HepG2 (cell line): ENCODE results near the gene MAN2B2. TPM values are rescaled to one million over a fixed set of nuclear protein-coding genes. Genes with fewer than 3 reads are reported as not detected.

Experiments used
- LCORL ChIP-seq, 2 experiments: fragments of 450-650 bp in 1 of 2; sonication (generic) in 1 of 2; formaldehyde crosslinking in 1 of 2; IDR thresholded peaks; 2 replicates each; pipeline versions ENCODE4 v1.5.0 to v1.6.1; 2017 to 2020; ENCODE audit warnings: antibody characterized with exemption in 1 of 2, missing genetic modification reagents in 1 of 2
- NFIB ChIP-seq: sonication (generic); formaldehyde crosslinking; IDR thresholded peaks from 2 replicates; pipeline ENCODE4 v1.9.0; 2021; ENCODE audit warnings: missing genetic modification reagents, mild to moderate bottlenecking, borderline replicate concordance
- POLR2AphosphoS5 ChIP-seq: IDR thresholded peaks from 2 replicates; pipeline ENCODE4 v1.6.1; 2012; ENCODE audit warnings: low read depth, low read length
- RORA ChIP-seq: sonication (generic); formaldehyde crosslinking; IDR thresholded peaks from 2 replicates; pipeline ENCODE4 v1.5.0; 2020; ENCODE audit warnings: mild to moderate bottlenecking, missing genetic modification reagents, moderate library complexity
- ZNF530 ChIP-seq: sonication (generic); formaldehyde crosslinking; IDR thresholded peaks from 2 replicates; pipeline ENCODE4 v1.5.0; 2020; ENCODE audit warnings: low read depth, mild to moderate bottlenecking, missing genetic modification reagents
- ZNF678 ChIP-seq: sonication (generic); formaldehyde crosslinking; IDR thresholded peaks from 2 replicates; pipeline ENCODE4 v1.4.0; 2020; ENCODE audit warnings: mild to moderate bottlenecking, missing genetic modification reagents
- polyA plus RNA-seq, 8 experiments: library from polyadenylated mRNA; depleted of rRNA in 3 of 8; stranded (reverse) in 7 of 8; unstranded in 1 of 8; fragments of >200 nt; fragmentation: Illumina TruSeq in 4 of 8; extraction: Trizol in 4 of 8; gene quantifications; 2 replicates each; pipeline versions ENCODE4 v1.2.1 to v1.2.3, GENCODE V29; 2011 to 2016; ENCODE audit warnings: low read depth in 4 of 8, missing spikeins in 1 of 8, mixed read lengths in 1 of 8; ENCODE audit not compliant: insufficient read depth in 1 of 8
- total RNA-seq, 5 experiments: library from RNA; depleted of rRNA; stranded (reverse); fragments of >200 nt; fragmentation: Illumina TruSeq; extraction: Trizol; gene quantifications; 2 replicates each; pipeline ENCODE4 v1.2.3, GENCODE V29; 2016; ENCODE audit warnings: low read depth in 1 of 5
- TF ChIP-seq, protein P1 (sequence below): sonication (generic); formaldehyde crosslinking; IDR thresholded peaks from 2 replicates; pipeline ENCODE4 v1.4.0; 2020; ENCODE audit warnings: mild to moderate bottlenecking, missing genetic modification reagents
- TF ChIP-seq, protein P2 (sequence below): sonication (generic); formaldehyde crosslinking; IDR thresholded peaks from 2 replicates; pipeline ENCODE4 v1.4.0; 2020; ENCODE audit warnings: missing genetic modification reagents
- TF ChIP-seq, protein P3 (sequence below): sonication (generic); formaldehyde crosslinking; IDR thresholded peaks from 2 replicates; pipeline ENCODE4 v1.8.0; 2022; ENCODE audit warnings: low read depth, missing genetic modification reagents
- TF ChIP-seq, protein P4 (sequence below): sonication (generic); formaldehyde crosslinking; IDR thresholded peaks from 2 replicates; pipeline ENCODE4 v1.4.0; 2020; ENCODE audit warnings: missing genetic modification reagents, mild to moderate bottlenecking, borderline replicate concordance
- TF ChIP-seq, protein P5 (sequence below): IDR thresholded peaks from 2 replicates; pipeline ENCODE4 v1.6.1; 2016; ENCODE audit warnings: missing compliant biosample characterization, missing genetic modification reagents, borderline replicate concordance

The MAN2B2 gene
- total and polyA plus RNA-seq, 2 of the 13 experiments (the other 11 are each of a cell fraction or from before 2014, with no cell fraction given) = 4.8 to 5.4 TPM

DNA sequence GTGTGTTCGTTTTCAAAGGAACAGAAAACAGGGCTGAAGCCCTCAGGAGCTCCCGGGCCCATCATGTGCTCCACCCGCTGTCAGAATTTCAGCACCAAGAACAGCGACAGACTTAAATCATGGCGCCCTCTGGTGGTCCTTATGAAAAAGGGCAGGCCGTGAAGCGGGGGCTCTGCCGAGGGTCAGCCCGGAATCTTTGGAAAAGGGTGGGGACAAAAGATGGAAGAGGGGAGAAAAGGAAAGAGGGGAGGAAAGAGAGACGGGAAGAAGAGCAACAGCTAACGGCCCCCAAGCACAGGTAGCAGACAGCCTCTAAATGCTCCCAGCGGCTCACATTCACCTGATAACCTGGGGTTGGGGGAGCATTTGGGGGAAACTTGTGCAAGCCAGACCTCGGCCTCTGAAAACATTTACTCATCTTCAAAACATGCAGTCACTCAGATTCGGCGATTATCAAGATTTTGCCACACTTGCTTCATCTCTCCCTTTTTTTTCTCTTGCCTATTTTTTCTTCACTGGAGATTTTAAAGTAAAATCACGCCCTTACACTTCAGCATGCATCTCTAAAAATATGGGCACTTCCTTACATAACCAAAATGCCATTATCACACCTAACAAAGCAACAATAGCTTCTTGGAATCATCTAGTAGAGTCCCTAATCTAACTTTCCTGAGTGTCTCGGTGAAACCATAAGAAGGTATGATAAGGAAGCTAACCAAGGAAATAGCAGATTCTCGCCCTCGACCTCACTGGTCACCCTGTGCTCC is 28.1 kb upstream of the MAN2B2 start (continued):
- TF ChIP-seq, protein P1, sequence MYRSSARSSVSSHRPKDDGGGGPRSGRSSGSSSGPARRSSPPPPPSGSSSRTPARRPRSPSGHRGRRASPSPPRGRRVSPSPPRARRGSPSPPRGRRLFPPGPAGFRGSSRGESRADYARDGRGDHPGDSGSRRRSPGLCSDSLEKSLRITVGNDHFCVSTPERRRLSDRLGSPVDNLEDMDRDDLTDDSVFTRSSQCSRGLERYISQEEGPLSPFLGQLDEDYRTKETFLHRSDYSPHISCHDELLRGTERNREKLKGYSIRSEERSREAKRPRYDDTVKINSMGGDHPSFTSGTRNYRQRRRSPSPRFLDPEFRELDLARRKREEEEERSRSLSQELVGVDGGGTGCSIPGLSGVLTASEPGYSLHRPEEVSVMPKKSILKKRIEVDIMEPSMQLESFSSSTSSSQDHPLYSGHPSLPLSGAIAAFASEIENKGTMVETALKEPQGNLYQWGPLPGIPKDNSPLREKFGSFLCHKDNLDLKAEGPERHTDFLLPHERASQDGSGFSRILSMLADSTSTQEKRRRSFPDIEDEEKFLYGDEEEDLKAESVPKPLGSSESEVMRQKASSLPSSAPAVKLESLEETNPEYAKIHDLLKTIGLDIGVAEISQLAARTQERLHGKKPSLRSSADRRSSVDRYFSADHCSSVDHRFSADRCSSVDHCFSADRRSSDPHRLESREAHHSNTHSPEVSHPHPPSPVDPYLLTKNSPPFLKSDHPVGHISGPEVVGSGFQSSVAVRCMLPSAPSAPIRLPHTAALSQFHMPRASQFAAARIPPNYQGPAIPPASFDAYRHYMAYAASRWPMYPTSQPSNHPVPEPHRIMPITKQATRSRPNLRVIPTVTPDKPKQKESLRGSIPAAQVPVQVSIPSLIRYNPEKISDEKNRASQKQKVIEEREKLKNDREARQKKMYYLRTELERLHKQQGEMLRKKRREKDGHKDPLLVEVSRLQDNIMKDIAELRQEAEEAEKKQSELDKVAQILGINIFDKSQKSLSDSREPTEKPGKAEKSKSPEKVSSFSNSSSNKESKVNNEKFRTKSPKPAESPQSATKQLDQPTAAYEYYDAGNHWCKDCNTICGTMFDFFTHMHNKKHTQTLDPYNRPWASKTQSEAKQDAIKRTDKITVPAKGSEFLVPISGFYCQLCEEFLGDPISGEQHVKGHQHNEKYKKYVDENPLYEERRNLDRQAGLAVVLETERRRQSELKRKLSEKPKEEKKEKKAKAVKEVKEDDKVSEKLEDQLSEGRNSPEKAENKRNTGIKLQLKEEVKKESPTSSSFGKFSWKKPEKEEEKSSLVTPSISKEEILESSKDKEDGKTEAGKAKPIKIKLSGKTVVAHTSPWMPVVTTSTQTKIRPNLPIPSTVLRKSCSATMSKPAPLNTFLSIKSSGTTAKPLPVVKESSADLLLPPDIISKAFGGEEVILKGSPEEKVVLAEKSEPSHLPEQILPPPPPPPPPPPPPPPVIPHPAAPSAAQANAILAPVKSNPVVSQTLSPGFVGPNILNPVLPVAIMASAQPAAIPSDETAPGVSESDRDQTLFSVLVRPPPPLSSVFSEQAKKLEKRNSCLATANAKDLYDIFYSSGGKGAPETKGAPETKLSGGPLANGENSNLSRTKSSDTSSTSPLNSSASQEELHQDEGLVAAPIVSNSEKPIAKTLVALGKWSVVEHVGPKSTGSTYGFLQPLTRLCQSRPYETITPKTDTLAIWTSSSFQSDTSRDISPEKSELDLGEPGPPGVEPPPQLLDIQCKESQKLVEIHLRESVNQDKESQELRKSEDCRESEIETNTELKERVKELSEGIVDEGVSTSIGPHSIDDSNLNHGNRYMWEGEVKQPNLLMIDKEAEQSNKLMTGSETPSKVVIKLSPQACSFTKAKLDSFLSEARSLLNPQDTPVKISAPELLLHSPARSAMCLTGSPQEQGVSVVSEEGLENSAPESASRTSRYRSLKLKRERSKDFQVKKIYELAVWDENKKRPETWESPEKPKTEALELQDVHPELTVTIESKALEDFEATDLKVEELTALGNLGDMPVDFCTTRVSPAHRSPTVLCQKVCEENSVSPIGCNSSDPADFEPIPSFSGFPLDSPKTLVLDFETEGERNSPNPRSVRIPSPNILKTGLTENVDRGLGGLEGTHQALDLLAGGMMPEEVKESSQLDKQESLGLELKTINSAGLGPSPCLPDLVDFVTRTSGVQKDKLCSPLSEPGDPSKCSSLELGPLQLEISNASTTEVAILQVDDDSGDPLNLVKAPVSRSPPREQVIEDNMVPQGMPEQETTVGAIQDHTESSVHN = no peak
- TF ChIP-seq LCORL (IDR thresholded peaks at IDR 0.05) (no peak), LCORL (CRISPR knock-in tag; IDR thresholded peaks at IDR 0.05) (no peak), NFIB (CRISPR knock-in tag) (no peak), ZNF678 (CRISPR knock-in tag) (no peak), ZNF530 (no peak), RORA (CRISPR knock-in tag) (no peak), POLR2AphosphoS5 (no peak)
- TF ChIP-seq, protein P2, sequence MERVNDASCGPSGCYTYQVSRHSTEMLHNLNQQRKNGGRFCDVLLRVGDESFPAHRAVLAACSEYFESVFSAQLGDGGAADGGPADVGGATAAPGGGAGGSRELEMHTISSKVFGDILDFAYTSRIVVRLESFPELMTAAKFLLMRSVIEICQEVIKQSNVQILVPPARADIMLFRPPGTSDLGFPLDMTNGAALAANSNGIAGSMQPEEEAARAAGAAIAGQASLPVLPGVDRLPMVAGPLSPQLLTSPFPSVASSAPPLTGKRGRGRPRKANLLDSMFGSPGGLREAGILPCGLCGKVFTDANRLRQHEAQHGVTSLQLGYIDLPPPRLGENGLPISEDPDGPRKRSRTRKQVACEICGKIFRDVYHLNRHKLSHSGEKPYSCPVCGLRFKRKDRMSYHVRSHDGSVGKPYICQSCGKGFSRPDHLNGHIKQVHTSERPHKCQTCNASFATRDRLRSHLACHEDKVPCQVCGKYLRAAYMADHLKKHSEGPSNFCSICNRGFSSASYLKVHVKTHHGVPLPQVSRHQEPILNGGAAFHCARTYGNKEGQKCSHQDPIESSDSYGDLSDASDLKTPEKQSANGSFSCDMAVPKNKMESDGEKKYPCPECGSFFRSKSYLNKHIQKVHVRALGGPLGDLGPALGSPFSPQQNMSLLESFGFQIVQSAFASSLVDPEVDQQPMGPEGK (CRISPR knock-in tag) = peak; percentile 79
- TF ChIP-seq, protein P3, sequence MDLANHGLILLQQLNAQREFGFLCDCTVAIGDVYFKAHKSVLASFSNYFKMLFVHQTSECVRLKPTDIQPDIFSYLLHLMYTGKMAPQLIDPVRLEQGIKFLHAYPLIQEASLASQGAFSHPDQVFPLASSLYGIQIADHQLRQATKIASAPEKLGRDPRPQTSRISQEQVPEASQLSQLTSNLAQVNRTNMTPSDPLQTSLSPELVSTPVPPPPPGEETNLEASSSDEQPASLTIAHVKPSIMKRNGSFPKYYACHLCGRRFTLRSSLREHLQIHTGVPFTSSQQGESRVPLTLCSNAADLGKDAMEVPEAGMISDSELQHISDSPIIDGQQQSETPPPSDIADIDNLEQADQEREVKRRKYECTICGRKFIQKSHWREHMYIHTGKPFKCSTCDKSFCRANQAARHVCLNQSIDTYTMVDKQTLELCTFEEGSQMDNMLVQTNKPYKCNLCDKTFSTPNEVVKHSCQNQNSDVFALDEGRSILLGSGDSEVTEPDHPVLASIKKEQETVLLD (CRISPR knock-in tag) = no peak
- TF ChIP-seq, protein P4, sequence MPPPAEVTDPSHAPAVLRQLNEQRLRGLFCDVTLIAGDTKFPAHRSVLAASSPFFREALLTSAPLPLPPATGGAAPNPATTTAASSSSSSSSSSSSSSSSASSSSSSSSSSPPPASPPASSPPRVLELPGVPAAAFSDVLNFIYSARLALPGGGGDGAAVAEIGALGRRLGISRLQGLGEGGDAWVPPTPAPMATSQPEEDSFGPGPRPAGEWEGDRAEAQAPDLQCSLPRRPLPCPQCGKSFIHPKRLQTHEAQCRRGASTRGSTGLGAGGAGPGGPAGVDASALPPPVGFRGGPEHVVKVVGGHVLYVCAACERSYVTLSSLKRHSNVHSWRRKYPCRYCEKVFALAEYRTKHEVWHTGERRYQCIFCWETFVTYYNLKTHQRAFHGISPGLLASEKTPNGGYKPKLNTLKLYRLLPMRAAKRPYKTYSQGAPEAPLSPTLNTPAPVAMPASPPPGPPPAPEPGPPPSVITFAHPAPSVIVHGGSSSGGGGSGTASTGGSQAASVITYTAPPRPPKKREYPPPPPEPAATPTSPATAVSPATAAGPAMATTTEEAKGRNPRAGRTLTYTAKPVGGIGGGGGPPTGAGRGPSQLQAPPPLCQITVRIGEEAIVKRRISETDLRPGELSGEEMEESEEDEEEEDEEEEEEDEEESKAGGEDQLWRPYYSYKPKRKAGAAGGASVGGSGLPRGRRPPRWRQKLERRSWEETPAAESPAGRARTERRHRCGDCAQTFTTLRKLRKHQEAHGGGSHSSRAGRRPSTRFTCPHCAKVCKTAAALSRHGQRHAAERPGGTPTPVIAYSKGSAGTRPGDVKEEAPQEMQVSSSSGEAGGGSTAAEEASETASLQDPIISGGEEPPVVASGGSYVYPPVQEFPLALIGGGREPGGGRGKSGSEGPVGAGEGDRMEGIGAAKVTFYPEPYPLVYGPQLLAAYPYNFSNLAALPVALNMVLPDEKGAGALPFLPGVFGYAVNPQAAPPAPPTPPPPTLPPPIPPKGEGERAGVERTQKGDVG (CRISPR knock-in tag) = no peak
- TF ChIP-seq, protein P5, sequence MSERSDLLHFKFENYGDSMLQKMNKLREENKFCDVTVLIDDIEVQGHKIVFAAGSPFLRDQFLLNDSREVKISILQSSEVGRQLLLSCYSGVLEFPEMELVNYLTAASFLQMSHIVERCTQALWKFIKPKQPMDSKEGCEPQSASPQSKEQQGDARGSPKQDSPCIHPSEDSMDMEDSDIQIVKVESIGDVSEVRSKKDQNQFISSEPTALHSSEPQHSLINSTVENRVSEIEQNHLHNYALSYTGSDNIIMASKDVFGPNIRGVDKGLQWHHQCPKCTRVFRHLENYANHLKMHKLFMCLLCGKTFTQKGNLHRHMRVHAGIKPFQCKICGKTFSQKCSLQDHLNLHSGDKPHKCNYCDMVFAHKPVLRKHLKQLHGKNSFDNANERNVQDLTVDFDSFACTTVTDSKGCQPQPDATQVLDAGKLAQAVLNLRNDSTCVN (CRISPR knock-in tag) = peak; percentile 83
